MCF 10A (cell line): ENCODE measurements around the gene ALKBH2. TPM values are rescaled to one million over a fixed set of nuclear protein-coding genes. Genes with fewer than 3 reads are reported as not detected.

Experiments
- BruUV-seq: library from RNA; stranded (reverse); fragments of 400-500 nt; replicated peaks from 2 replicates; lab custom pipeline; 2021; lab: Mats Ljungman, UMichigan
- CTCF ChIA-PET: fragments of 300-600 bp; sonication (Branson Sonifier 250); formaldehyde crosslinking; extraction: SDS; loops from one replicate; lab custom pipeline; 2021; ENCODE audit warnings: antibody characterized with exemption, inconsistent platforms; lab: Yijun Ruan, JAX
- POLR2A ChIA-PET: fragments of 300-600, 350-650 bp; sonication (Branson Sonifier 250); formaldehyde crosslinking; extraction: SDS; loops from one replicate; lab custom pipeline; 2020; ENCODE audit warnings: antibody characterized with exemption, inconsistent platforms; lab: Yijun Ruan, JAX
- DNase-seq: peaks from one replicate; pipeline ENCODE4 v3.0.0-alpha.2; 2018; ENCODE audit not compliant: unreplicated experiment
- H3K27ac Mint-ChIP-seq: one replicate; pipeline ENCODE4 v1.8.0; 2022; ENCODE audit warnings: mild to moderate bottlenecking, low read depth, mixed read lengths; ENCODE audit not compliant: unreplicated experiment
- H3K27me3 Mint-ChIP-seq: one replicate; pipeline ENCODE4 v1.8.0; 2022; ENCODE audit warnings: mixed read lengths; ENCODE audit not compliant: insufficient read depth, unreplicated experiment
- H3K36me3 Mint-ChIP-seq: one replicate; pipeline ENCODE4 v1.8.0; 2022; ENCODE audit warnings: mild to moderate bottlenecking, moderate library complexity, mixed read lengths; ENCODE audit not compliant: insufficient read depth, unreplicated experiment
- H3K4me1 Mint-ChIP-seq: one replicate; pipeline ENCODE4 v1.8.0; 2022; ENCODE audit warnings: mixed read lengths; ENCODE audit not compliant: insufficient read depth, unreplicated experiment
- H3K4me3 Mint-ChIP-seq: one replicate; pipeline ENCODE4 v1.8.0; 2022; ENCODE audit warnings: mild to moderate bottlenecking, moderate library complexity, mixed read lengths; ENCODE audit not compliant: unreplicated experiment
- H3K9me3 Mint-ChIP-seq: one replicate; pipeline ENCODE4 v1.8.0; 2022; ENCODE audit warnings: mixed read lengths; ENCODE audit not compliant: unreplicated experiment
- CTCF ChIP-seq: fragments of 200-600 bp; IDR thresholded peaks from one replicate; pipeline ENCODE4 v1.8.0; 2022; ENCODE audit warnings: antibody characterized with exemption, mild to moderate bottlenecking; ENCODE audit not compliant: unreplicated experiment
- intact Hi-C: fragments of 100-400 bp; cut with micrococcal nuclease; formaldehyde crosslinking; loops from 2 replicates; pipeline ENCODE4 v1.14.1; 2022
- total RNA-seq: library from RNA; stranded (reverse); gene quantifications from 2 replicates; pipeline ENCODE4 v1.2.3, GENCODE V29; 2022

ALKBH2 gene
- total RNA-seq, 1 experiment from 2014 or later: 48.9 TPM

GRCh38 chr12:109120557-109120956, 27.3 kb upstream of the ALKBH2 start:
- TF ChIP-seq CTCF: no peak
- ChIA-PET POLR2A (no interaction called here), CTCF (interaction anchor here (0.5 to 2.4 kb wide), 4 partner anchors 9 to 864 kb away, joined by 3 to 13 read pairs (median 3); no protein-coding TSS in a partner anchor)
- Mint-ChIP-seq H3K27ac (no peak overlapping the region), H3K4me3 (no peak overlapping the region), H3K27me3 (no peaks in the 10 kb centered on the region), H3K4me1 (no peaks in the 10 kb centered on the region), H3K9me3 (no peaks in the 10 kb centered on the region), H3K36me3 (peaks cover 4% of the 10 kb centered on the region)
- no peak for DNase-seq
- intact Hi-C loops: no loop called here
- BruUV-seq: no TSS peak

GRCh38 chr12:109120095-109120494, 26.8 kb upstream of the ALKBH2 start:
- H3K9me3 Mint-ChIP-seq: no peaks in the 10 kb centered on the region
- H3K27me3 Mint-ChIP-seq: no peaks in the 10 kb centered on the region
- no peak for TF ChIP-seq CTCF
- ChIA-PET CTCF (interaction anchor here (0.7 to 2.4 kb wide), 4 partner anchors 8 to 274 kb away, joined by 3 to 13 read pairs (median 4); no protein-coding TSS in a partner anchor), POLR2A (no interaction called here)
- no peak for DNase-seq
- H3K4me3 Mint-ChIP-seq: no peak overlapping the region
- intact Hi-C loops: no loop called here
- H3K27ac Mint-ChIP-seq: no peak overlapping the region
- H3K4me1 Mint-ChIP-seq: no peaks in the 10 kb centered on the region
- H3K36me3 Mint-ChIP-seq: peaks cover 4% of the 10 kb centered on the region
- no TSS peak for BruUV-seq

GRCh38 chr12:109116611-109116949, 23.3 kb upstream of the ALKBH2 start:
- no peak overlapping the region for H3K4me3 Mint-ChIP-seq
- intact Hi-C loops: no loop called here
- no peaks in the 10 kb centered on the region for H3K27me3 Mint-ChIP-seq
- TF ChIP-seq CTCF: no peak
- ChIA-PET POLR2A (no interaction called here), CTCF (interaction anchor here (0.7 to 1.9 kb wide), 4 partner anchors 120 to 274 kb away, joined by 3 to 7 read pairs (median 3); no protein-coding TSS in a partner anchor)
- no peaks in the 10 kb centered on the region for H3K9me3 Mint-ChIP-seq
- H3K27ac Mint-ChIP-seq: no peak overlapping the region
- H3K4me1 Mint-ChIP-seq: no peaks in the 10 kb centered on the region
- BruUV-seq: no TSS peak
- H3K36me3 Mint-ChIP-seq: peaks cover 4% of the 10 kb centered on the region
- DNase-seq: no peak

- H3K27ac Mint-ChIP-seq: no peak within 1 kb of the TSS
- TF ChIP-seq CTCF: no peak
- POLR2A ChIA-PET: no interaction called here
- H3K9me3 Mint-ChIP-seq: no peaks in the 10 kb centered on the region
- H3K36me3 Mint-ChIP-seq: peaks cover under 1% of the 10 kb centered on the region
- no peaks in the 10 kb centered on the region for H3K27me3 Mint-ChIP-seq
- CTCF ChIA-PET: interaction anchor here (0.6 to 1.9 kb wide), 5 partner anchors 120 to 291 kb away, joined by 3 to 7 read pairs (median 3); no protein-coding TSS in a partner anchor
- no peaks in the 10 kb centered on the region for H3K4me1 Mint-ChIP-seq
- H3K4me3 Mint-ChIP-seq: no peak within 1 kb of the TSS
- DNase-seq: no peak
- intact Hi-C loops: no loop called here
- no TSS peak for BruUV-seq
These were observed 22.7 kb upstream of the ALKBH2 start, which contains the start of gene ACACB for GRCh38 chr12:109115758-109116610. Gene ACACB, plus strand, starts transcription at chr12:109116587. Its CDS starts 22,819 bp downstream, at chr12:109139406.
